Activated CD8-positive, alpha-beta memory T cell treated with anti-CD3 and anti-CD28 coated beads, Interleukin-2, amount 10 ng/mL, durations not matched to agents 7 days and 5 days (primary cell): ENCODE measurements around the gene PDE3B. TPM values are rescaled to one million over a fixed set of nuclear protein-coding genes. Genes with fewer than 3 reads are reported as not detected.

Experiments used
- total RNA-seq, 2 experiments: library from RNA; stranded (reverse); gene quantifications; one replicate each; pipeline ENCODE4 v1.2.3, GENCODE V29; 2021

The PDE3B gene
- total RNA-seq, 2 experiments from 2014 or later: 81.3 to 92.2 TPM

Other genes starting within 250 kb of the PDE3B start
- 100 to 1,000 TPM in 1 of 2 experiments, 10 to 100 TPM in 1; 74.7 to 106 TPM for gene COPB1, start 144.0 kb upstream of the PDE3B start, total RNA-seq
- gene PSMA1, start 123.4 kb upstream of the PDE3B start, total RNA-seq: 100 to 1,000 TPM; 222 to 268 TPM
- gene CYP2R1, start 248.4 kb downstream of the PDE3B start, total RNA-seq: 10 to 100 TPM; 11.7 to 16.6 TPM